ENCODE measurements around the gene LILRB2.
A peak's percentile ranks its signal among the peaks of the same experiment; 100 is the strongest.
"Not testable (repeated sequence)": the region's sequence is repeated elsewhere in the genome, so short reads cannot be mapped to it uniquely, and the experiment has no call there.

The LILRB2 gene

DNA sequence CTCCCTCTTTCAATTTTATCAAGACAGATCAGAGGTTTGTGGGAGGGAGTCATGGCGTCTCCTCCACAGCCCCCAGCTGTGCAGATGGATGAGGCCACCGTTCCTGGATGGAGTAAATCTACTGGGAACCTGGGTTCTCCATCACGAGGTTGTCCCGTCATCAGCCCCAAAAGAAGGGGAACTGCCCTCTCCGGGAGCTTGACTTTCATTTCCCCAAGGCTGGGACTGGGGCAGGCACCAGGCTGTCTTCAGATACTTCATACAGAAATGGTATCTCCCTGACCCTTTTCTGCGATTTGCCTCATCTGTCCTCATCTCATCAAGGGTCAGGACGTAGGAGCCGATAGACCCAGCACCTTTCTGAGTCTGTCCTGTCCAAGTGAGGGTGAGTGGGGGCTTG, 9.8 kb downstream of the LILRB2 start:
- DNase-seq: no peak

GRCh38 chr19:54268936-54269335, 12.0 kb downstream of the LILRB2 start:
- no peak for DNase-seq

DNA sequence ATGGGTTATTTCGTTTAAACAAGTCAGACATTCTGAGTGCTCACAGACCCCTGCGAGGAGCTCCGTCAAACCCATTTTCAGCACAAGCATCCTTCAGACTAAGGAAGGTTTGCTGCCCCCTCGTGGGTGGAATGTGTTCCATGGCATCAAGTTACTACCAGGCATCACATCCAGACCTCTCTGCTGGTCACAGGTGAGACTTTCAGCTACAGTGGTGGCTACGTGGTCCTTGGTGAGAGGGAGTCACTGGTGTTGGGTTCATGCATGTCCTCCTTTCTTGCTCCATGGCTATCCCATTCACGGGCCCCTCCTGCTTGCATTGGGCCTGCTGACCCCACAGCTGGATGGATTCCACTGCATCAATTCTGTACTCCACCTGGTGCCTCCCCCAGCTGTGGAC, 14.8 kb downstream of the LILRB2 start:
- DNase-seq: peak; percentile 86

GRCh38 chr19:54262470-54262869, 18.4 kb downstream of the LILRB2 start:
- no peak for DNase-seq

DNA sequence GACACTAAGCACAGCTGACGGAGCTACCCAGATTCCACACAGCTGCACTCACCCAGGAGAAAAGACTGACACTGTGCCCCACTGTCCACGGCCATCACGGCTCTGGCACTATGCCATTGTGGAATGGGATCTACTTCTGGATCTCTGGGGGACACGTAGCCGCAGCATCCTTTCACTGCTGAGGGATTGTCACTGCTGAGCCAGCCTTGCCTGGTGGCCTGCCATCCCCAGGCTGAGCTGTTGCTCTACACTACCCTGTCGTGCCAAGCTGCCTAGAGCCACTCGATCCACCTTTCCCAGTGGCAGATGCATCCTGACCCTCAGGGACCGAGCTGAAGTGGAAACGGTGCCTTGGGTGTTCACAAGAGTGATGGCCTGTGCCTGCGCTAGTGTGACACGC, 18.8 kb downstream of the LILRB2 start:
- DNase-seq: peak; percentile 19

DNA sequence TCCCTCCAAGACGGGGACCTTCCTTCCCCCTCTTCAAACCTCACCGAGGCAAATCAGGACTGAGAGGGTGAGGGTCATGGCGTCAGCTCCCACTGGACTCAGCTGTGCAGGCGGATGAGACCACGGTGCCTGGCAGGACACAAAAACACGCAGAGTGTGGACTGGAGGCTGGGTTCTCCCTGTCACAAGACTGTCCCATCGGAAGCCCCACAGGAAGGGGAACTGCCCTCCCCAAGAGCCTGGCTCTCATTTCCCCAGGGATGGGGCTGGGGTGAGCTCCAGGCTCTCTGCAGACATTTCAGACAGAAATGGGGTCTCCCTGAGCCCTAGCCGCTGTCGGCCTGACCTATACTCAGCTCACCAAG, 23.8 kb downstream of the LILRB2 start, which contains the start of gene LILRB5:
LILRB5 (minus strand) TSS at position 158 of the 365 bp plus-strand sequence; CDS start at position 78, 80 bp downstream.
- DNase-seq: no peak

GRCh38 chr19:54256250-54257115, 24.4 kb downstream of the LILRB2 start:
- DNase-seq: peak; percentile 33

- DNase-seq: no peak
These were observed 25.7 kb downstream of the LILRB2 start for GRCh38 chr19:54255105-54255775.

GRCh38 chr19:54254195-54254906, 26.6 kb downstream of the LILRB2 start:
- DNase-seq: no peak

GRCh38 chr19:54253331-54254194, 27.3 kb downstream of the LILRB2 start:
- no peak for DNase-seq

GRCh38 chr19:54252845-54253244, 28.1 kb downstream of the LILRB2 start:
- no peak for DNase-seq

GRCh38 chr19:54252243-54252642, 28.7 kb downstream of the LILRB2 start:
- DNase-seq: no peak

DNA sequence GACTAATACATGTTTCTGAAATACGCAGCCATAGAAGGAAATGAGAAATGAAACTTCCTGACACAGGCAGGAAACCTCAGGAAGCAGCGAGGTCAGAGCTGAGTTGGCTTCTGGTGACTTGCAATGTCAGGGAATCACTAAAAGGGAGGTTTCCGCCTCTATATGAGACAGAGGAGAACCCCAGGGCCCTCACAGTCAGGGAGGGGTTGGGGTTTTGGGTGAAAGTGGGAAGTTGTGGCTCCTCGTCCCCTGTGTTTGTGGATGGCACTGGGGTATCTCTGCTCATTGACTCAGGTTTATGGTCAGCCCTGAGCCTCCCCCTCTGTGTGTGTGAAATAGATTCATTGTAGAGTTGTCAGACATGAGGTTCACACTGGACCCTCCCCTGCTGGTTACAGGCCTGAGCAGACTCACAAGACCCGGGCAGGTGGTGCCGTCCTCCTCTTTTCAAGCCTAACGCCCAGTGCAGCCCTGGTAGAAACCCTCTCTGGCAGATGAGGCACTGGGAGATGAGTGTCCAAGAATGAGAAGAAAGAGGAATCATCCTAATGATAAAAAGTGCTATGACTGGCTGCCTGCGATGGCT, 32.8 kb downstream of the LILRB2 start:
- no peak for DNase-seq

DNA sequence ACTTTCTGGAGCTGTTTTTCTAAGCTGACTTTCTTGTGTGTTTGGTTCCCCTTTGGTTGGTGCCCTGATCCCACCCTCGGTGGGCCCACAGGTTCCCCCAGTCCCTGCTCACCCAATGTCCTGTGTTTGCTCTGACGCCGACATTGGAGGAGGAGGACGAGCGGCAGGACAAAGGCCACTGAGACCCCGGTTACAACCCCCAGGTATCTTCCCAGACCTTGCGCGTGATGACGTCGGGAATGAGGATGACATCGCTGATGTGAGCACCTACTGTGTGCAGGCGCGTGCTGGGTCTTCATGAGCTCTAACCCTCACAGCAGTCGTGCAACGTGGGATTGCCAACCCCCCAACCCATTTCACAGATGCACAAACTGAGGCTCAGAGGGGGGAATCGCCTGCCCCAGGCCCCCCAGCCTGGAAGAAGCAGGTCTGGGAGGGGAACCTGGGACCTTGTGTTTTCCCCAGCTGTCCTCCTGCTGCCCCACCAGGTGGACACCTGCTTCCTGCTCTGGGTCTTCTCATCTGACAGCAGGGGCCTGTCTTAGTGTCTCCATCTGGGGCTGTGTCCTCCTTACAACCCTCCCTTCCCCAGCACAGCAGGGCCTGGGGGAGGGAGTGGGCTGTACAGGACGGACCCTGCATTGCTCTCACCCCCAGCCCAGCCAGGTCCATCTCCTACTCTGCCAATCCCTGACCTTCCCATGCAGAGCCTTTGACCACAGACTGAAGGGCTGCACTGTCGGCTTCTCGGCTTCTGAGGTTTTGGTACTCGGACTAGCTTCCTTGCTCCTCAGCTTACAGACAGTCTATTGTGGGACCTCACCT, 33.6 kb downstream of the LILRB2 start:
- DNase-seq: no peak

GRCh38 chr19:54245936-54246335, 35.0 kb downstream of the LILRB2 start:
- DNase-seq: no peak

- DNase-seq: not testable (repeated sequence)
These were observed 37.1 kb downstream of the LILRB2 start for GRCh38 chr19:54243809-54244208.

DNA sequence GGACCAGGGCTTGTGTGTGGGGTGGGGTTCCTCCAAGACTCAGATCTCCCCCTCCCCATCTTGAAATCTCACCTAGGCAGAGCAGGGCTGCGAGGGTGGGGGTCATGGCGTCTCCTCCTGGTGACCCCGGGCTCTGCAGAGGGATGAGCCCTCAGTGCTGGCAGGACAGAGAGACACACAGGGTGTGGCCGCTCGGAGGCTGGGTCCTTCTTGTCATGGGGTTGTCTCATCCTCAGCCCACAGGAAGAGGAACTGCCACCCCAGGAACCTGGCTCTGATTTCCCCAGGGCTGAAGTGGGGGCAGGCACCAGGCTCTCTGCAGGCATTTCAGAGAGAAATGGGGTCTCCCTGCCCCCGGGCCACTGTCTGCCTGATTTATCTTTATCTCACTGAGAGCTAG, 38.3 kb downstream of the LILRB2 start, which contains the start of gene LILRA6:
LILRA6 (minus strand) TSS at position 145 of the 400 bp plus-strand sequence.
- not testable (repeated sequence) for DNase-seq

GRCh38 chr19:54242234-54242633, 38.7 kb downstream of the LILRB2 start:
- not testable (repeated sequence) for DNase-seq

GRCh38 chr19:54240372-54241336, 40.3 kb downstream of the LILRB2 start:
- not testable (repeated sequence) for DNase-seq

All from activated CD8-positive, alpha-beta memory T cell treated with anti-CD3 and anti-CD28 coated beads for 24 hours (primary cell).